A549 (cell line): ENCODE data around the gene EXOSC5. TPM values are rescaled to one million over a fixed set of nuclear protein-coding genes. Genes with fewer than 3 reads are reported as not detected.

Source experiments
- ATAC-seq, 2 experiments: fragments of 200-7000 bp in 1 of 2; fragments of >200 bp in 1 of 2; cut with Nextera tagmentation in 1 of 2; cut with Tn5 transposase in 1 of 2; 3 replicates each; pipeline versions ENCODE4 v1.8.0 to v1.9.1; 2018 to 2020; ENCODE audit warnings: mild to moderate bottlenecking in 1 of 2, moderate library complexity in 1 of 2
- CTCF ChIA-PET: fragments of 300-600 bp; sonication (Branson Sonifier 250); formaldehyde crosslinking; extraction: SDS; loops from one replicate; lab custom pipeline; 2021; ENCODE audit warnings: antibody characterized with exemption, inconsistent platforms; lab: Yijun Ruan, JAX
- POLR2A ChIA-PET: fragments of 350-600 bp; formaldehyde crosslinking; extraction: SDS; loops from one replicate; lab custom pipeline; 2021; ENCODE audit warnings: antibody characterized with exemption, inconsistent platforms; lab: Yijun Ruan, JAX
- DNase-seq, 2 experiments: peaks; one replicate each; pipeline versions ENCODE4 v3.0.0 to v3.0.0-alpha.2; 2011 to 2016; ENCODE audit warnings: low read depth in 1 of 2, low spot score in 1 of 2
- FAIRE-seq: peaks from 2 replicates; lab custom pipeline; 2011; peaks lifted over from hg19 to GRCh38; lab: Jason Lieb, UNC
- H3K27ac ChIP-seq, 2 experiments: fragments of >200 bp; sonication (Bioruptor Twin); formaldehyde crosslinking; 3 replicates each; pipeline ENCODE4 v1.5.1; 2016 to 2017
- H3K4me1 ChIP-seq: fragments of >200 bp; sonication (Bioruptor Twin); formaldehyde crosslinking; 3 replicates; pipeline ENCODE4 v1.6.1; 2016
- H3K4me2 ChIP-seq: fragments of >200 bp; sonication (Bioruptor Twin); formaldehyde crosslinking; 3 replicates; pipeline ENCODE4 v1.6.1; 2016
- H3K4me3 ChIP-seq: fragments of >200 bp; sonication (Bioruptor Twin); formaldehyde crosslinking; 3 replicates; pipeline ENCODE4 v1.5.1; 2016
- H3K9me3 ChIP-seq: fragments of >200 bp; sonication (Bioruptor Twin); formaldehyde crosslinking; 3 replicates; pipeline ENCODE4 v1.6.1; 2016
- CBX2 ChIP-seq: fragments of 200-600 bp; sonication (generic); IDR thresholded peaks from 2 replicates; pipeline ENCODE4 v1.6.1; 2016; ENCODE audit warnings: low read depth, mild to moderate bottlenecking, borderline replicate concordance
- CHD4 ChIP-seq: fragments of 200-600 bp; sonication (generic); IDR thresholded peaks from 2 replicates; pipeline ENCODE4 v1.6.1; 2016; ENCODE audit warnings: antibody characterized with exemption, mild to moderate bottlenecking, borderline replicate concordance
- E2F6 ChIP-seq: IDR thresholded peaks from 2 replicates; pipeline ENCODE4 v1.6.1; 2012; ENCODE audit warnings: low read depth, borderline replicate concordance
- EHMT2 ChIP-seq: fragments of 200-600 bp; sonication (generic); IDR thresholded peaks from 2 replicates; pipeline ENCODE4 v1.6.1; 2016; ENCODE audit warnings: antibody characterized with exemption, low read depth, mild to moderate bottlenecking, moderate library complexity
- EP300 ChIP-seq, 2 experiments: fragments of >200 bp; sonication (Bioruptor Twin); formaldehyde crosslinking; IDR thresholded peaks; 2 replicates in 1 of 2; 3 replicates in 1 of 2; pipeline ENCODE4 v1.6.1; 2016 to 2017
- FOXS1 ChIP-seq: fragments of 250-450 bp; sonication (Bioruptor Pico); IDR thresholded peaks from 2 replicates; pipeline ENCODE4 v1.5.0; 2020; ENCODE audit warnings: mild to moderate bottlenecking, moderate library complexity
- GATA3 ChIP-seq: IDR thresholded peaks from 2 replicates; pipeline ENCODE4 v1.6.1; 2012; ENCODE audit warnings: borderline replicate concordance
- HEYL ChIP-seq: fragments of 250-450 bp; sonication (Bioruptor Pico); IDR thresholded peaks from 2 replicates; pipeline ENCODE4 v1.8.0; 2021; ENCODE audit warnings: mild to moderate bottlenecking, moderate library complexity
- HOXA7 ChIP-seq: fragments of 250-450 bp; sonication (Bioruptor Pico); IDR thresholded peaks from 2 replicates; pipeline ENCODE4 v1.5.0; 2020; ENCODE audit warnings: mild to moderate bottlenecking, moderate library complexity
- HOXB13 ChIP-seq: fragments of 250-450 bp; sonication (Bioruptor Pico); IDR thresholded peaks from 2 replicates; pipeline ENCODE4 v1.5.0; 2020; ENCODE audit warnings: low read depth, mild to moderate bottlenecking, moderate library complexity
- KDM5A ChIP-seq: fragments of 200-600 bp; sonication (generic); IDR thresholded peaks from 2 replicates; pipeline ENCODE4 v1.6.1; 2016; ENCODE audit warnings: antibody characterized with exemption, mild to moderate bottlenecking
- MAX ChIP-seq: IDR thresholded peaks from 2 replicates; pipeline ENCODE4 v1.6.1; 2012
- MAZ ChIP-seq: fragments of 150-350 bp; IDR thresholded peaks from 2 replicates; pipeline ENCODE4 v1.6.1; 2014; ENCODE audit warnings: antibody characterized with exemption, low read depth, low read length, borderline replicate concordance
- NFE2L2 ChIP-seq: fragments of 150-350 bp; conservative IDR thresholded peaks from 2 replicates; pipeline ENCODE4 v1.6.1; 2014; ENCODE audit warnings: low read length
- NPAS2 ChIP-seq: fragments of 250-450 bp; sonication (Bioruptor Pico); IDR thresholded peaks from 2 replicates; pipeline ENCODE4 v1.8.0; 2022; ENCODE audit warnings: mild to moderate bottlenecking, moderate library complexity, borderline replicate concordance
- POLR2A ChIP-seq: IDR thresholded peaks from 2 replicates; pipeline ENCODE4 v1.6.1; 2012; ENCODE audit warnings: mild to moderate bottlenecking, low read length
- RARB ChIP-seq: fragments of 250-450 bp; sonication (Bioruptor Pico); IDR thresholded peaks from 2 replicates; pipeline ENCODE4 v1.8.0; 2021; ENCODE audit warnings: mild to moderate bottlenecking, moderate library complexity
- RCOR1 ChIP-seq: fragments of 150-350 bp; IDR thresholded peaks from 2 replicates; pipeline ENCODE4 v1.6.1; 2014; ENCODE audit warnings: antibody characterized with exemption, low read length, low read depth
- RNF2 ChIP-seq: fragments of 200-600 bp; sonication (generic); IDR thresholded peaks from 2 replicates; pipeline ENCODE4 v1.6.1; 2016; ENCODE audit warnings: low read depth, mild to moderate bottlenecking, antibody characterized with exemption, moderate library complexity, borderline replicate concordance
- SMC3 ChIP-seq: fragments of >200 bp; sonication (Bioruptor Twin); formaldehyde crosslinking; IDR thresholded peaks from 3 replicates; pipeline ENCODE4 v1.6.1; 2018; ENCODE audit warnings: inconsistent platforms
- SREBF2 ChIP-seq: fragments of 450-650 bp; IDR thresholded peaks from 2 replicates; pipeline ENCODE4 v1.6.1; 2014; ENCODE audit warnings: mild to moderate bottlenecking, moderate library complexity
- ZNF302 ChIP-seq: fragments of 250-450 bp; sonication (Bioruptor Pico); IDR thresholded peaks from 2 replicates; pipeline ENCODE4 v1.9.0; 2021; ENCODE audit warnings: inconsistent platforms, mild to moderate bottlenecking, moderate library complexity
- WGBS: methylation state at CpG from one replicate; pipeline ENCODE4 v1.1.6; 2017; ENCODE audit errors: missing lambda C conversion rate; 5-methylcytosine and 5-hydroxymethylcytosine counted together
- polyA plus RNA-seq, 4 experiments: library from polyadenylated mRNA; depleted of rRNA in 3 of 4; stranded (reverse); fragments of >200 nt; fragmentation: RNase III in 1 of 4; extraction: RNeasy Plus Mini Kit Qiagen cat#74134 plus additional on column Dnase treatment in 1 of 4; gene quantifications; 2 replicates in 3 of 4; 3 replicates in 1 of 4; pipeline ENCODE4 v1.2.3, GENCODE V29; 2011 to 2017
- TF ChIP-seq, protein P1 (sequence below): IDR thresholded peaks from 2 replicates; pipeline ENCODE4 v1.6.1; 2012
- TF ChIP-seq, protein P2 (sequence below): fragments of >200 bp; sonication (Bioruptor Twin); formaldehyde crosslinking; IDR thresholded peaks from 3 replicates; pipeline ENCODE4 v1.6.1; 2016
- TF ChIP-seq, protein P3 (sequence below): fragments of 250-450 bp; sonication (Bioruptor Pico); IDR thresholded peaks from 2 replicates; pipeline ENCODE4 v1.5.0; 2020; ENCODE audit warnings: low read depth, mild to moderate bottlenecking, moderate library complexity

EXOSC5 gene
- polyA plus RNA-seq, 2 of the 4 experiments (the other 2 are of a cell fraction), result 63.7 to 109 TPM

- CTCF ChIA-PET, result interaction anchor here (1.0 to 4.2 kb wide), 8 partner anchors 10 to 150 kb away, joined by 3 to 18 read pairs (median 6); partner anchors contain the start of gene DMAC2
- no peaks in the 10 kb centered on the region for H3K9me3 ChIP-seq
Measured at GRCh38 chr19:41420101-41420880, 23.1 kb upstream of the EXOSC5 start.

GRCh38 chr19:41416194-41416674 is 19.1 kb upstream of the EXOSC5 start:
- FAIRE-seq (no peak), ATAC-seq (no peak), DNase-seq (no peak)
- Histone ChIP-seq H3K4me1 (no peaks in the 10 kb centered on the region), H3K4me3 (no peak overlapping the region), H3K9me3 (no peaks in the 10 kb centered on the region), H3K27ac (no peak overlapping the region), H3K4me2 (no peak overlapping the region)
- ChIA-PET POLR2A (interaction anchor here (0.6 to 1.4 kb wide), 2 partner anchors 20 to 23 kb away, joined by 3 read pairs; no protein-coding TSS in a partner anchor), CTCF (interaction anchor here (0.7 to 3.5 kb wide), 7 partner anchors 8 to 147 kb away, joined by 3 to 15 read pairs (median 3); partner anchors contain the start of gene DMAC2)
- WGBS, result 91% methylated on average over 12 of the region's 12 CpGs
- TF ChIP-seq CHD4 (no peak), SMC3 (no peak), SREBF2 (no peak), FOXS1 (no peak), NFE2L2 (no peak), HOXB13 (no peak), ZNF302 (CRISPR knock-in tag) (no peak), CBX2 (no peak), HEYL (CRISPR knock-in tag) (no peak), E2F6 (no peak), GATA3 (no peak)
- TF ChIP-seq, protein P1, sequence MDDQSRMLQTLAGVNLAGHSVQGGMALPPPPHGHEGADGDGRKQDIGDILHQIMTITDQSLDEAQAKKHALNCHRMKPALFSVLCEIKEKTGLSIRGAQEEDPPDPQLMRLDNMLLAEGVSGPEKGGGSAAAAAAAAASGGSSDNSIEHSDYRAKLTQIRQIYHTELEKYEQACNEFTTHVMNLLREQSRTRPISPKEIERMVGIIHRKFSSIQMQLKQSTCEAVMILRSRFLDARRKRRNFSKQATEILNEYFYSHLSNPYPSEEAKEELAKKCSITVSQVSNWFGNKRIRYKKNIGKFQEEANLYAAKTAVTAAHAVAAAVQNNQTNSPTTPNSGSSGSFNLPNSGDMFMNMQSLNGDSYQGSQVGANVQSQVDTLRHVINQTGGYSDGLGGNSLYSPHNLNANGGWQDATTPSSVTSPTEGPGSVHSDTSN, result no peak

More at GRCh38 chr19:41420101-41420880, 23.1 kb upstream of the EXOSC5 start:
- no peak for ATAC-seq
- Histone ChIP-seq H3K27ac (no peak overlapping the region), H3K4me1 (no peaks in the 10 kb centered on the region), H3K4me2 (no peak overlapping the region), H3K4me3 (no peak overlapping the region)
- POLR2A ChIA-PET, result interaction anchor here (0.7 to 1.0 kb wide), 2 partner anchors 19 to 20 kb away, joined by 3 to 5 read pairs; no protein-coding TSS in a partner anchor
- TF ChIP-seq CBX2 (no peak), SREBF2 (no peak), HOXA7 (no peak), MAZ (no peak), EP300 (IDR thresholded peaks at IDR 0.05) (no peak), EHMT2 (no peak), RARB (CRISPR knock-in tag) (no peak), NFE2L2 (no peak), POLR2A (no peak), NPAS2 (no peak), RCOR1 (no peak), RNF2 (no peak), KDM5A (no peak), MAX (no peak)
- TF ChIP-seq, protein P2, sequence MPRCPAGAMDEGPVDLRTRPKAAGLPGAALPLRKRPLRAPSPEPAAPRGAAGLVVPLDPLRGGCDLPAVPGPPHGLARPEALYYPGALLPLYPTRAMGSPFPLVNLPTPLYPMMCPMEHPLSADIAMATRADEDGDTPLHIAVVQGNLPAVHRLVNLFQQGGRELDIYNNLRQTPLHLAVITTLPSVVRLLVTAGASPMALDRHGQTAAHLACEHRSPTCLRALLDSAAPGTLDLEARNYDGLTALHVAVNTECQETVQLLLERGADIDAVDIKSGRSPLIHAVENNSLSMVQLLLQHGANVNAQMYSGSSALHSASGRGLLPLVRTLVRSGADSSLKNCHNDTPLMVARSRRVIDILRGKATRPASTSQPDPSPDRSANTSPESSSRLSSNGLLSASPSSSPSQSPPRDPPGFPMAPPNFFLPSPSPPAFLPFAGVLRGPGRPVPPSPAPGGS, result no peak
- TF ChIP-seq, protein P3, sequence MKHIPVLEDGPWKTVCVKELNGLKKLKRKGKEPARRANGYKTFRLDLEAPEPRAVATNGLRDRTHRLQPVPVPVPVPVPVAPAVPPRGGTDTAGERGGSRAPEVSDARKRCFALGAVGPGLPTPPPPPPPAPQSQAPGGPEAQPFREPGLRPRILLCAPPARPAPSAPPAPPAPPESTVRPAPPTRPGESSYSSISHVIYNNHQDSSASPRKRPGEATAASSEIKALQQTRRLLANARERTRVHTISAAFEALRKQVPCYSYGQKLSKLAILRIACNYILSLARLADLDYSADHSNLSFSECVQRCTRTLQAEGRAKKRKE (CRISPR knock-in tag), result no peak
- TF ChIP-seq, all 56 proteins: peak for 0
- FAIRE-seq (peak; percentile 73), DNase-seq (no peak)
- WGBS, result 83% methylated on average over 8 of the region's 8 CpGs
